Right kidney (tissue), 9 donors: ENCODE results near the gene SLC24A2.
"Not testable (repeated sequence)": the region's sequence is repeated elsewhere in the genome, so short reads cannot be mapped to it uniquely, and the experiment has no call there.

Experiments
- DNase-seq: peaks from one replicate; pipeline ENCODE4 v3.0.0-alpha.2; 2016
- long read RNA-seq, 8 donors: transcript quantifications; one replicate each; lab custom pipeline, GENCODE V29; 2026

SLC24A2 gene
- long read RNA-seq, donor 1 = 0 reads
- long read RNA-seq, donor 2 = 0 reads
- long read RNA-seq, donor 3 = 0 reads
- long read RNA-seq, donor 4 = 0 reads
- long read RNA-seq, donor 5 = 0 reads
- long read RNA-seq, donor 6 = 0 reads
- long read RNA-seq, donor 7 = 0 reads
- long read RNA-seq, donor 8 = 0 reads

- peak; percentile 43 for DNase-seq
Measured at GRCh38 chr9:19788614-19789271, at the start of gene SLC24A2. Gene SLC24A2 (minus strand): TSS chr9:19789037.

DNA sequence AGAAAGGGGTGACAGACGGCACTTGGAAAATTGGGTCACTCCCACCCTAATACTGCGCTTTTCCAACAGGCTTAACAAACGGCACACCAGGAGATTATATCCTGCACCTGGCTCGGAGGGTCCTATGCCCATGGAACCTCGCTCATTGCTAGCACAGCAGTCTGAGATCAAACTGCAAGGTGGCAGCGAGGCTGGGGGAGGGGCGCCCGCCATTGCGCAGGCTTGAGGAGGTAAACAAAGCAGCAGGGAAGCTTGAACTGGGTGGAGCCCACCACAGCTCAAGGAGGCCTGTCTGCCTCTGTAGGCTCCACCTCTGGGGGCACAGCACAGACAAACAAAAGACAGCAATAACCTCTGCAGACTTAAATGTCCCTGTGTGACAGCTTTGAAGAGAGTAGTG, 44.5 kb upstream of the SLC24A2 start:
- not testable (repeated sequence) for DNase-seq

- no peak for DNase-seq
Measured at GRCh38 chr9:19830796-19831195, 42.0 kb upstream of the SLC24A2 start.

DNA sequence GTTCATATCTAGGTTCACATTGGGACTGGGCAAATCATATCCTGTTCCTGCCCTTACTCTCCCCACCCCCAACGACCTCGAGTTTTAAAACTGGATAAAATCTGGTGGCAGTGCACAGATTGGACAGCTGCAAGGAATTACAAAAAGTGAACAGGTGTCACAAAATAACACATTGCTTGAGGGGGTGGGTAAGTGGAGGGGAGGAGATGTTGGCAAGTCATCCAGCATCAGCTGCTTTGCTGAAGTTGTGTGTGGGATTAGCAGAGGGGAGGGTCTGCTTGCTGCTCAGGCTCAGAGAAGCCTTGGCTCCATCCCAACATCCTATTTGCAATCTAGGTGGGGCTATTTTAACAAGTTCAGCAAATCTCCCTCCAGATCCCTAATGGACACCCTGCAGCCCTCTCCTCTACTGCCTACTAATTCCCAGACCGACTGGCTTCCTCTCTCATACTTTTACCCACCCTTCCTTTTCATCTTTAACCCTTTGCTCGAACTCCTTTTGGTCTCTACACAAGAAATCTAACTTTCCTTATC, 39.8 kb upstream of the SLC24A2 start:
- no peak for DNase-seq

DNA sequence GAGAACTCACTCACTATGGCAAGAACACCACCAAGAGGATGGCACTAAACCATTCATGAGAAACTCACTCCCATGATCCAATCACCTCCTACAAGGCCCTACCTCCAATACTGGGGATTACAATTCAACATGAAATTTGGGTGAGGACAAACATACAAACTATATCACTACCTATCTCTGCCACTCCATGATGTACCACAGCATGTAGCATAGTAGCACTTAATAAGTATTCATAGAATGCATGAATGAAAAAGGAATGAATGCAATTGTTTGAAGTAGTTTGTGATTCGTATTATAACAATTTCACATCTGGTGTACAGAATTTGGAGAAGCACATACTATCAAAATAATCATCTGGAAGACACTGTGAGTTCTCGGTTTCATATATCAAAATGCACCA, 27.9 kb upstream of the SLC24A2 start:
- DNase-seq = no peak

- DNase-seq = no peak
Measured at GRCh38 chr9:19812194-19812593, 23.4 kb upstream of the SLC24A2 start.

- no peak for DNase-seq
Measured at GRCh38 chr9:19809422-19810269, 20.8 kb upstream of the SLC24A2 start.

DNA sequence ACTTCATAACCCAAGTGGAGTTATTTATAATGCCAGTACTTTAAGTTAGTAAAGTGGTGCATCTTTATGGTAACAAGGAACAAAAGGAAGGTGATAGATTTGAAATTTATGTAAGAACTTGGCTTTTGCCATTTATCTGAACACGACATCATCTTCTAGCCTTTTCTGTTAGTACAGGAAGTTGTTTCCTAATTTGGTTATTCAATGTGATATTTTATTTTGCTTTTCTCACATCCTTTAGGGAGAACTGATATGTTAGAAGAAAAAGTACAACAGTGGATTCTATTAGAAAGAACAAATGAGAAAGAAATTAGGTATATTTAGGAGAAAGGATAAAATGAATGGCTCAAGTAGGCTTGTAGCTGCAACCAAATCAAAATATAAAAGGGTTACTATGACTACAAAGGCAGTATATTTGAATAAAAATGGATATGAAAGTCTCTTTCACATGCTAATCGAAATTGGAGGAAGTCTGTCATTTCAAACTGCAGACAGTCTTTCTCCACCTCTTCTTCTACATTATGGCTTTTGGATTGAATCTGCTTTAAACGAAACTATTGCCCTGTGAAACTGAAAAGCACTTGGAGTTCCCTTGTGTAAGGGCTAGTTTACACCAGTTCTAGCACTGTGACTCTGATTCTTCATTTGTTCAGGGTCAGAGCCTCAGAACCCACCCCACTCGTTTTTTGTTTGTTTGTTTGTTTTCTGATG, 18.5 kb upstream of the SLC24A2 start:
- no peak for DNase-seq

- DNase-seq = no peak
Measured at GRCh38 chr9:19804431-19804830, 15.6 kb upstream of the SLC24A2 start.

DNA sequence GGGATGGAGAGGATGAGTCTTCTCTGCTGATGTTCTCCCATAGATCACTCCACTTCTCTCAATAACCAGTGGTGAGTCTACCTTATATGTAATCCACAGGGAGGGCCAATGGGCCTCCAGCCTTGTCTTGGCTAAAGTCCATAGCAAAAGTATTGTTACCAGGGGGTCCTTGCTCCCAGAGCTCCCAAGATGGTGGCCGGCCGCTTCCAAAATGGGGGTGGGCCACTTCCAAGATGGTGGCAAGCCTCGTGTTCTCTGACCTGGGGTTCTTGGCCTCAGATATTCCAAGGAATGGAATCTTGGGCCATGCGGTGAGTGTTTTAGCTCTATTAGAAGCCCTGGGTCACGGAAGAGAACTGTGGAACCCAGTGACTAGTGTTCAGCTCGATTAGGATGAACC, 12.0 kb upstream of the SLC24A2 start:
- DNase-seq = no peak

- DNase-seq = no peak
Measured at GRCh38 chr9:19799784-19800183, 10.9 kb upstream of the SLC24A2 start.

GRCh38 chr9:19788152-19788551, 685 bp downstream of the SLC24A2 start:
- DNase-seq = peak; percentile 4

DNA sequence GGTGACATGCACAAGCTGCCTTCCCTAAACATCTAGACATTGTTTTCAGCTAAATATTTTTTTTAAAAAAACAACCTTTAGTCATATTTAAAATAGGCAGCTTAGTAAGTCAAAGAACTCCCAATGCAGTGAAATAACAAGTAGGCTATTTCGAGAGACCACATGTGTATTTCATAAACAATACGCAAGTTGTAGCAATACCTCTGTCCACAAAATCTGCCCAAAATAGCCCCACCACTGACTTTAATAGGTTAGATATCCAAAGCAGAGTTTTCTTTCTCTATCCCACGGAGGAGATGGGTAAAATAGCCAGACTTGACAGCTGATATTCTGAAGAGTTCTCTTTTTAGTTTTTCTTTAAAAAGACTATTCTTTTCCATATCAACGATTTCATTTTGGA, 1.2 kb downstream of the SLC24A2 start:
- DNase-seq = no peak

GRCh38 chr9:19785230-19785629, 3.6 kb downstream of the SLC24A2 start:
- no peak for DNase-seq

GRCh38 chr9:19784136-19784535, 4.7 kb downstream of the SLC24A2 start:
- no peak for DNase-seq

DNA sequence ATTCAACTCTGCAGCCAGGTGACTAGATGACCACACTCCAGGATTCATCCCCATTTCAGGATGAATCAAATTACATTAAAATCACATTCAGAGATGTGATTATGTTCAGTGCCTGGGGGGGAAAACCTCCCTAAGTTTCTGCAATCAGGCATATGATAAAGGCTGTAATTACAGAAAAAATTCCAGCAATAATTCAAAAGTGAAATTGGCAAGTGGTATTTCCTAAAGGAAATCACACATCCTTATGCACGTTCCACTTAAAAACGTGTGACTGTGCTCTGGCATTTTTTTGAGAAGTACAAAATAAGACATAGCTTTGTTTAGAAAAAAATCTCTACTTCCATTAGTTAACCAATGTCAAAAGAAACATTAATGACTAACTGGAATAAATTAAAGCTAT, 5.3 kb downstream of the SLC24A2 start:
- DNase-seq = no peak

DNA sequence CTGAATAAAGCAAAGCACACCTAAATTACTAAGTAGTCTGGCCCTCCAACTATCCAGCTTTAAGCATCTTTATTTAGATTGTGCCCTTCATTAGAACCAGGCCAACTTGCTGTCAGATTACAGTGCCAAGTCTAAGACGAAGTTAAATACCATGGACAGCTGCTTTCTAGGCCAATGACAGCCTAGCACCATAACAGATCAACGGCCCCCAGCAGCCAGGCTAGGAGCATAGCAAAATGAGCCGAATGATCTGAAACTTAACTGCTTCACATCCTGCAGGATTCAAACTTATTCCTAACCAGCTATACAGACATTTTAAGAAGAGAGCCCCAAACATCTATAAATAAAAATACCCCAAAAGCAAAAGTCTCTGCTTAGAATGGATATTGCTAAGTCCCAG, 6.8 kb downstream of the SLC24A2 start:
- no peak for DNase-seq

DNA sequence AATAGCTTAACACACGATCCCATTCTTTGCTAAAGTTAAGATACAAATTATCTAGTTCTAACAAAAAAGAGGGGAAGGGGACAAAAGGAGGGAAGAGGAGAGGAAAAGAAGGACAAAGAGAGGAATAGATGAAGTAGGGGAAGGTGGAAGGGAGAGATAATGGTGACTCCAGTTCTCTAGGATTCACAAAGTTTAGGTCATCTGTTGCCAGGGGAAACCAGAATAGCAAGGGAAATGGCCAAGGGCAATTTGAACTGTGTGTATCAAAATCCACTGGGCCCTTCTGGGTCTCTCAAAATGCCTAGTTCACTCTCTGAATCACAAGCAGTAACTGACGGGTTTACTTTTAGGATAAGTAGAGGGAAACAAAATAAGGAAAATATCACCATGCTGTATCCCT, 7.6 kb downstream of the SLC24A2 start:
- no peak for DNase-seq

- no peak for DNase-seq
Measured at GRCh38 chr9:19771446-19771845, 17.4 kb downstream of the SLC24A2 start.

GRCh38 chr9:19770973-19771372, 17.9 kb downstream of the SLC24A2 start:
- DNase-seq = no peak

DNA sequence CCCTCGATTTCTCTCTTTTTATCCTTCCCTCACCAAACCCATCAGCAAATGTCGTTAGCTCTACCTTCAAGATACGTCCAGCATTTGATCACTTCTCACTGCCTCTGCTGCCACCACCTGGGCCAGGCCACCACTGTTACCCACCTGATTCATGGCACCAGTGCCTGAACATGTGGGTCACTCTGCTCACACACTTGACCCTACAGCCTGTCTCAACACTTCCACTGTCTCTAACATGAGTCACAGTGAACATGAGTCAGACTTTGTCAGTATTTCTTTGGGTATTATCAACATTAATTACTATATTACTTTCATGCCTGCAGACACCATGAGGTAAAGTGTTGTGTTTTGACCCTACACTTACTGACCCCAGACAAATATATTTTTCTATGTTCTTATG, 19.6 kb downstream of the SLC24A2 start:
- no peak for DNase-seq

DNA sequence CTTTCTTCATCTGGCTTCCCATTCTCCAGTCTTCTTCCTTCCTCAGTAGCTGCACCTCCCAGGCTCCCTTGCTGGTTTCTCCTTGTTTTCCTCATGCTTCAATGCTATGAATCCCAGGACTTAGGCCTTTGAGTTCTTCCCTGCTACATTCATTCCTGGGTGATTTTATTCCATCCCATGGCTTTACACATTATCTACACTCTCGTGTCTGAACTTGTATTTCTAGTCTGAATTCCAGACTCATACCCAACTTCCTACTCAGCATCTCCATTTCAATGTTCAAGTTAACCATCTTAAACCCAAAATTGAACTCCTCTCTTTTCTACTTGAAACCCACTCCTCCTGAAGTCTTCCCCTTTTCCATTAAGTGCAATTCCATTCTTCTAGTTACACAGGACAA, 20.0 kb downstream of the SLC24A2 start:
- DNase-seq = no peak

DNA sequence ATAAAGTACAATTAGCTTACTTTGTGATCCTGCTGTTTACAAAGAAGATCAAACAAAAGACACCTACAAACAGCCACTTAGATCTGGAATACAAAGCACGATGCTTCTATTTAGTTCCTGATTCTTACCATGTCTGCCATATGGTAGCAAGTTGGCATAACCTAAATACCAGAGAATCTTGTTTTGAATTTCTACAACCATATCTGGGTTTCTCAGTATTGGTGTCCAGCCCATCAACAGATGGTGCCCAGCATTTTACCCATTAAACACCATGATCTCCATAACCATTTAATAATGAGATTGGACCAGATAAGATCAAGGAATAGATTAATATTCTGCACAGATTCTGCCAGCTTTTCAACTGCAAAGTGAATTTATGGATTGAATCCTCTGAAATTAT, 29.8 kb downstream of the SLC24A2 start:
- DNase-seq = no peak
